Large intestine (tissue), 12 donors: Measurements from ENCODE around the gene LIF. TPM values are rescaled to one million over a fixed set of nuclear protein-coding genes. Genes with fewer than 3 reads are reported as not detected.

Experiments
- DNase-seq, 2 donors: peaks; one replicate each; pipeline versions ENCODE4 v3.0.0 to v3.0.0-alpha.2; 2013
- H3K27ac ChIP-seq: one replicate; pipeline ENCODE4 v1.5.1; 2013; ENCODE audit warnings: low read length
- H3K27me3 ChIP-seq: 2 replicates; pipeline ENCODE4 v1.6.1; 2013; ENCODE audit warnings: low read length; ENCODE audit not compliant: control insufficient read depth, insufficient read depth
- H3K36me3 ChIP-seq: 2 replicates; pipeline ENCODE4 v1.6.1; 2013; ENCODE audit warnings: low read length; ENCODE audit not compliant: control insufficient read depth, insufficient read depth
- H3K4me1 ChIP-seq: one replicate; pipeline ENCODE4 v1.6.1; 2013; ENCODE audit warnings: low read length; ENCODE audit not compliant: control insufficient read depth, insufficient read depth
- H3K4me3 ChIP-seq: one replicate; pipeline ENCODE4 v1.5.1; 2013; ENCODE audit warnings: low read length
- H3K9me3 ChIP-seq: one replicate; pipeline ENCODE4 v1.6.1; 2013; ENCODE audit warnings: mild to moderate bottlenecking, low read depth, low read length, moderate library complexity; ENCODE audit not compliant: control insufficient read depth
- WGBS: methylation state at CpG from one replicate; pipeline ENCODE4 v1.1.5; 2013; ENCODE audit warnings: low lambda C conversion rate; ENCODE audit not compliant: insufficient coverage; 5-methylcytosine and 5-hydroxymethylcytosine counted together
- long read RNA-seq, 11 donors: transcript quantifications; one replicate each; lab custom pipeline, GENCODE V29; 2026
- polyA plus RNA-seq: library from polyadenylated mRNA; unstranded; fragments of 120-200 nt; gene quantifications from one replicate; pipeline ENCODE4 v1.2.1, GENCODE V29; 2013

Gene LIF
- 27.6 TPM for polyA plus RNA-seq
- long read RNA-seq, donor 1, result 0 reads
- long read RNA-seq, donor 2, result 0 reads
- long read RNA-seq, donor 3, partial matches to known transcripts, result 5 of 5 reads
- long read RNA-seq, donor 3, other reads (novel, unspliced or antisense), result 0 of 5 reads
- long read RNA-seq, donor 4, partial matches to known transcripts, result 0 of 1 reads
- long read RNA-seq, donor 4, other reads (novel, unspliced or antisense), result 0 of 1 reads
- long read RNA-seq, donor 5, result 0 reads
- long read RNA-seq, donor 6, partial matches to known transcripts, result 19 of 20 reads
- long read RNA-seq, donor 6, other reads (novel, unspliced or antisense), result 0 of 20 reads
- long read RNA-seq, donor 7, result 0 reads
- long read RNA-seq, donor 8, partial matches to known transcripts, result 0 of 1 reads
- long read RNA-seq, donor 8, other reads (novel, unspliced or antisense), result 0 of 1 reads
- long read RNA-seq, donor 9, result 0 reads
- long read RNA-seq, donor 10, partial matches to known transcripts, result 0 of 1 reads
- long read RNA-seq, donor 10, other reads (novel, unspliced or antisense), result 0 of 1 reads
- long read RNA-seq, donor 11, result 0 reads

GRCh38 chr22:30245985-30246813 is at the start of gene LIF:
LIF (minus strand) TSS chr22:30246759; CDS start chr22:30246695, 64 bp downstream.
- 0% methylated on average over 9 of the region's 64 CpGs for WGBS
- peak in 1 of 2 donors; percentile 67 for DNase-seq

GRCh38 chr22:30296324-30296723 is 49.8 kb upstream of the LIF start:
- no CpG with 5 or more reads among the region's 4 CpGs for WGBS

More at GRCh38 chr22:30245985-30246813, at the start of gene LIF:
- H3K27me3 ChIP-seq, result peaks cover 5% of the 10 kb centered on the region
- H3K36me3 ChIP-seq, result peaks cover 29% of the 10 kb centered on the region
- peaks cover 47% of the 10 kb centered on the region for H3K4me1 ChIP-seq
- H3K9me3 ChIP-seq, result no peaks in the 10 kb centered on the region
- H3K4me3 ChIP-seq, result peak within 1 kb of the TSS; percentile 46
- H3K27ac ChIP-seq, result peak within 1 kb of the TSS; percentile 82

GRCh38 chr22:30295576-30295975 is 49.0 kb upstream of the LIF start:
- H3K4me1 ChIP-seq, result peaks cover 19% of the 10 kb centered on the region
- no peaks in the 10 kb centered on the region for H3K9me3 ChIP-seq
- WGBS, result no CpG with 5 or more reads among the region's 7 CpGs
- no peak overlapping the region for H3K4me3 ChIP-seq
- H3K36me3 ChIP-seq, result peaks cover 81% of the 10 kb centered on the region
- no peaks in the 10 kb centered on the region for H3K27me3 ChIP-seq
- DNase-seq, result no peak
- no peak overlapping the region for H3K27ac ChIP-seq

More at GRCh38 chr22:30296324-30296723, 49.8 kb upstream of the LIF start:
- Histone ChIP-seq H3K4me3 (no peak overlapping the region), H3K27ac (no peak overlapping the region), H3K4me1 (peaks cover 12% of the 10 kb centered on the region), H3K36me3 (peaks cover 89% of the 10 kb centered on the region), H3K27me3 (no peaks in the 10 kb centered on the region), H3K9me3 (no peaks in the 10 kb centered on the region)
- DNase-seq, result no peak

- H3K36me3 ChIP-seq, result peaks cover 77% of the 10 kb centered on the region
These were observed 48.3 kb upstream of the LIF start for GRCh38 chr22:30294830-30295229.

GRCh38 chr22:30294066-30294465 is 47.5 kb upstream of the LIF start:
- Histone ChIP-seq H3K4me1 (peaks cover 28% of the 10 kb centered on the region), H3K27me3 (no peaks in the 10 kb centered on the region), H3K9me3 (no peaks in the 10 kb centered on the region), H3K27ac (no peak overlapping the region), H3K36me3 (peaks cover 71% of the 10 kb centered on the region), H3K4me3 (no peak overlapping the region)
- DNase-seq, result no peak
- WGBS, result no CpG with 5 or more reads among the region's 9 CpGs

More at GRCh38 chr22:30294830-30295229, 48.3 kb upstream of the LIF start:
- no CpG with 5 or more reads among the region's 11 CpGs for WGBS
- H3K9me3 ChIP-seq, result no peaks in the 10 kb centered on the region
- H3K27ac ChIP-seq, result no peak overlapping the region
- DNase-seq, result no peak
- H3K27me3 ChIP-seq, result no peaks in the 10 kb centered on the region
- peaks cover 26% of the 10 kb centered on the region for H3K4me1 ChIP-seq
- H3K4me3 ChIP-seq, result no peak overlapping the region

GRCh38 chr22:30293026-30293425 is 46.5 kb upstream of the LIF start:
- Histone ChIP-seq H3K4me3 (no peak overlapping the region), H3K27ac (no peak overlapping the region), H3K9me3 (no peaks in the 10 kb centered on the region), H3K4me1 (peaks cover 27% of the 10 kb centered on the region), H3K36me3 (peaks cover 61% of the 10 kb centered on the region), H3K27me3 (no peaks in the 10 kb centered on the region)
- 83% methylated on average over 1 of the region's 7 CpGs for WGBS
- no peak for DNase-seq

- H3K4me3 ChIP-seq, result no peak overlapping the region
- H3K27ac ChIP-seq, result no peak overlapping the region
- peaks cover 53% of the 10 kb centered on the region for H3K36me3 ChIP-seq
- no peaks in the 10 kb centered on the region for H3K9me3 ChIP-seq
- no peak for DNase-seq
- peaks cover 31% of the 10 kb centered on the region for H3K4me1 ChIP-seq
- no CpG with 5 or more reads among the region's 18 CpGs for WGBS
- H3K27me3 ChIP-seq, result no peaks in the 10 kb centered on the region
These were observed 45.8 kb upstream of the LIF start for GRCh38 chr22:30292069-30292970.

GRCh38 chr22:30291058-30291892 is 44.7 kb upstream of the LIF start:
- H3K27ac ChIP-seq, result peak overlapping the region; percentile 25
- peaks cover 48% of the 10 kb centered on the region for H3K36me3 ChIP-seq
- H3K27me3 ChIP-seq, result no peaks in the 10 kb centered on the region
- DNase-seq, result peak in 1 of 2 donors; percentile 59
- no peaks in the 10 kb centered on the region for H3K9me3 ChIP-seq
- H3K4me3 ChIP-seq, result no peak overlapping the region
- H3K4me1 ChIP-seq, result peaks cover 31% of the 10 kb centered on the region
- no CpG with 5 or more reads among the region's 13 CpGs for WGBS
